Keratinocyte (primary cell): Measurements from ENCODE around the gene CEP170B. TPM values are rescaled to one million over a fixed set of nuclear protein-coding genes. Genes with fewer than 3 reads are reported as not detected.
"Not testable (repeated sequence)": the region's sequence is repeated elsewhere in the genome, so short reads cannot be mapped to it uniquely, and the experiment has no call there.

Source experiments
- DNase-seq: peaks from one replicate; pipeline ENCODE4 v3.0.0-alpha.2; 2011; ENCODE audit warnings: low read depth, missing footprints, low spot score
- FAIRE-seq: peaks from 2 replicates; lab custom pipeline; 2011; peaks lifted over from hg19 to GRCh38; lab: Jason Lieb, UNC
- H2AFZ ChIP-seq: 2 replicates; pipeline ENCODE4 v1.6.0; 2012; ENCODE audit warnings: low read length, control low read depth, inconsistent platforms; ENCODE audit not compliant: control insufficient read depth
- H3K27ac ChIP-seq: 2 replicates; pipeline ENCODE4 v1.5.1; 2011; ENCODE audit warnings: low read length; ENCODE audit not compliant: control insufficient read depth, insufficient read depth
- H3K27me3 ChIP-seq: 3 replicates; pipeline ENCODE4 v1.6.0; 2011; ENCODE audit warnings: low read length; ENCODE audit not compliant: control insufficient read depth, insufficient read depth; ENCODE audit errors: extremely low read depth
- H3K36me3 ChIP-seq, 2 experiments: 2 replicates in 1 of 2; 3 replicates in 1 of 2; pipeline ENCODE4 v1.5.1; 2011; ENCODE audit warnings: low read length in 2 of 2, mild to moderate bottlenecking in 1 of 2; ENCODE audit not compliant: control insufficient read depth in 2 of 2, insufficient read depth in 2 of 2; ENCODE audit errors: extremely low read depth in 1 of 2
- H3K4me1 ChIP-seq: 3 replicates; pipeline ENCODE4 v1.5.1; 2011; ENCODE audit warnings: low read length; ENCODE audit not compliant: control insufficient read depth, insufficient read depth; ENCODE audit errors: extremely low read depth
- H3K4me2 ChIP-seq: 3 replicates; pipeline ENCODE4 v1.6.0; 2011; ENCODE audit warnings: low read depth, low read length; ENCODE audit not compliant: control insufficient read depth, insufficient read depth; ENCODE audit errors: extremely low read depth
- H3K4me3 ChIP-seq, 3 experiments: fragments of 200-600 bp in 1 of 3; sonication (generic) in 1 of 3; 2 replicates in 2 of 3; 3 replicates in 1 of 3; pipeline ENCODE4 v1.5.1; 2011 to 2016; ENCODE audit warnings: low read length in 3 of 3, mild to moderate bottlenecking in 3 of 3, control low read depth in 2 of 3, inconsistent platforms in 1 of 3, low read depth in 1 of 3, mixed read lengths in 1 of 3, mixed run types in 1 of 3, moderate library complexity in 1 of 3; ENCODE audit not compliant: control insufficient read depth in 2 of 3, insufficient read depth in 2 of 3; ENCODE audit errors: extremely low read depth in 1 of 3
- H3K79me2 ChIP-seq: 2 replicates; pipeline ENCODE4 v1.6.0; 2012; ENCODE audit warnings: low read length; ENCODE audit not compliant: control insufficient read depth, insufficient read depth
- H3K9ac ChIP-seq: 3 replicates; pipeline ENCODE4 v1.6.0; 2011; ENCODE audit warnings: low read length; ENCODE audit not compliant: control insufficient read depth, insufficient read depth; ENCODE audit errors: extremely low read depth
- H3K9me1 ChIP-seq: 3 replicates; pipeline ENCODE4 v1.6.0; 2011; ENCODE audit warnings: low read length; ENCODE audit not compliant: control insufficient read depth, insufficient read depth; ENCODE audit errors: extremely low read depth
- H3K9me3 ChIP-seq: 2 replicates; pipeline ENCODE4 v1.5.1; 2012; ENCODE audit warnings: low read depth, low read length; ENCODE audit not compliant: control insufficient read depth
- H4K20me1 ChIP-seq: 3 replicates; pipeline ENCODE4 v1.6.0; 2011; ENCODE audit warnings: low read length; ENCODE audit not compliant: control insufficient read depth, insufficient read depth; ENCODE audit errors: extremely low read depth
- CTCF ChIP-seq, 3 experiments: IDR thresholded peaks in 1 of 3; conservative IDR thresholded peaks in 1 of 3; optimal IDR thresholded peaks in 1 of 3; 2 replicates in 2 of 3; 3 replicates in 1 of 3; pipeline versions ENCODE3 to v1.5.1; 2011; ENCODE audit warnings: low read length in 3 of 3, mild to moderate bottlenecking in 3 of 3, moderate library complexity in 2 of 3, control low read depth in 1 of 3, inconsistent platforms in 1 of 3; ENCODE audit not compliant: insufficient read depth in 2 of 3; ENCODE audit errors: extremely low read depth in 1 of 3
- EZH2 ChIP-seq: IDR thresholded peaks from one replicate; pipeline ENCODE4 v1.6.1; 2012; ENCODE audit warnings: inconsistent platforms, mild to moderate bottlenecking, low read length, moderate library complexity
- dilution Hi-C: fragments of 300-500 bp; cut with MboI; formaldehyde crosslinking; loops from one replicate; pipeline ENCODE4 v1.7.0; 2020; ENCODE audit warnings: low sequenced_read_pairs; ENCODE audit not compliant: extremely low pct_ligation_motif_present
- polyA plus RNA-seq, 5 experiments: library from polyadenylated mRNA; depleted of rRNA in 3 of 5; stranded (reverse) in 3 of 5; stranded (forward) in 1 of 5; unstranded in 1 of 5; fragments of >200 nt; gene quantifications; 1 replicate in 1 of 5; 2 replicates in 3 of 5; 3 replicates in 1 of 5; pipeline versions ENCODE4 v1.2.1 to v1.2.3, GENCODE V29; 2011 to 2012; ENCODE audit warnings: missing spikeins in 2 of 5, low read depth in 1 of 5, low replicate concordance in 1 of 5

The CEP170B gene
- polyA plus RNA-seq, 1 donor (not counting 4 experiments of a cell fraction or from before 2014, with no cell fraction given) = 8.7 TPM

- H3K4me3 ChIP-seq = no peak overlapping the region
- no peak overlapping the region for H3K4me2 ChIP-seq
- no peaks in the 10 kb centered on the region for H3K36me3 ChIP-seq
- H3K9me3 ChIP-seq = no peaks in the 10 kb centered on the region
- no peaks in the 10 kb centered on the region for H3K9me1 ChIP-seq
- no peak for TF ChIP-seq EZH2
- no peak for TF ChIP-seq CTCF (optimal IDR thresholded peaks at IDR 0.05 in 1 of 3, IDR thresholded peaks at IDR 0.05 in 1 of 3, conservative IDR thresholded peaks at IDR 0.05 in 1 of 3; ENCODE audit: extremely low read depth in 1 of 3, insufficient read depth in 2 of 3, low read length in 3 of 3)
- DNase-seq = no peak
- no peaks in the 10 kb centered on the region for H4K20me1 ChIP-seq
- no peak overlapping the region for H3K9ac ChIP-seq
- dilution Hi-C loops = no loop called here
- H3K27ac ChIP-seq = no peak overlapping the region
- peaks cover 23% of the 10 kb centered on the region for H3K27me3 ChIP-seq
- H3K4me1 ChIP-seq = no peaks in the 10 kb centered on the region
- H3K79me2 ChIP-seq = no peaks in the 10 kb centered on the region
- FAIRE-seq = no peak
- H2AFZ ChIP-seq = no peak overlapping the region
Observed at GRCh38 chr14:104903990-104904389, 38.9 kb downstream of the CEP170B start.

- H3K4me1 ChIP-seq, H4K20me1 ChIP-seq, DNase-seq, H3K9ac ChIP-seq, H3K79me2 ChIP-seq, H3K36me3 ChIP-seq, H2AFZ ChIP-seq, H3K4me3 ChIP-seq, FAIRE-seq, H3K27ac ChIP-seq, dilution Hi-C loops, H3K9me1 ChIP-seq, H3K9me3 ChIP-seq, H3K4me2 ChIP-seq: not testable (repeated sequence)
- peaks cover 23% of the 10 kb centered on the region for H3K27me3 ChIP-seq
Observed at GRCh38 chr14:104904650-104905578, 39.8 kb downstream of the CEP170B start.

DNA sequence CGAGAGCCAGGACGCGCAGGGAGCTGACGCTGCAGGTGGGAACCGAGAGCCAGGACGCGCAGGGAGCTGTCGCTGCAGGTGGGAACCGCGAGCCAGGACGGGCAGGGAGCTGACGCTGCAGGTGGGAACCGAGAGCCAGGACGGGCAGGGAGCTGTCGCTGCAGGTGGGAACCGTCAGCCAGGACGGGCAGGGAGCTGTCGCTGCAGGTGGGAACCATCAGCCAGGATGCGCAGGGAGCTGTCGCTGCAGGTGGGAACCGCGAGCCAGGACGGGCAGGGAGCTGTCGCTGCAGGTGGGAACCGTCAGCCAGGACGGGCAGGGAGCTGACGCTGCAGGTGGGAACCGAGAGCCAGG, 40.5 kb downstream of the CEP170B start:
- H3K4me3 ChIP-seq, H3K27ac ChIP-seq, H4K20me1 ChIP-seq, H3K4me1 ChIP-seq, H3K9me3 ChIP-seq, H3K79me2 ChIP-seq, H3K9me1 ChIP-seq, H3K9ac ChIP-seq, DNase-seq, dilution Hi-C loops, H3K36me3 ChIP-seq, FAIRE-seq, H2AFZ ChIP-seq, H3K4me2 ChIP-seq: not testable (repeated sequence)
- peaks cover 23% of the 10 kb centered on the region for H3K27me3 ChIP-seq
